K562 (cell line): ENCODE data around the gene RNFT2. TPM values are rescaled to one million over a fixed set of nuclear protein-coding genes. Genes with fewer than 3 reads are reported as not detected.

Experiments
- ATAC-seq: fragments of 200-7000 bp; cut with Tn5 transposase; 3 replicates; pipeline ENCODE4 v1.9.1; 2020; ENCODE audit warnings: moderate library complexity
- BruUV-seq: library from RNA; stranded (reverse); fragments of 400-500 nt; replicated peaks from 2 replicates; lab custom pipeline; 2021; lab: Mats Ljungman, UMichigan
- CTCF ChIA-PET: fragments of 300-600 bp; formaldehyde crosslinking; extraction: SDS; loops from one replicate; lab custom pipeline; 2021; ENCODE audit warnings: low intra/inter-chr PET ratio; lab: Yijun Ruan, JAX
- POLR2A ChIA-PET: fragments of 300-600, 350-650 bp; sonication (Branson Sonifier 250); formaldehyde crosslinking; extraction: SDS; loops from one replicate; lab custom pipeline; 2021; ENCODE audit warnings: antibody characterized with exemption, inconsistent platforms; lab: Yijun Ruan, JAX
- DNase-seq, 4 experiments: peaks; one replicate each; pipeline versions ENCODE4 v3.0.0 to v3.0.0-alpha.2; 2011 to 2018; ENCODE audit warnings: low spot score in 3 of 4, mixed read lengths in 3 of 4; ENCODE audit errors: extremely low read depth in 1 of 4
- FAIRE-seq: peaks from 2 replicates; lab custom pipeline; 2011; peaks lifted over from hg19 to GRCh38; lab: Jason Lieb, UNC
- H2AFZ ChIP-seq: 2 replicates; pipeline ENCODE4 v1.6.0; 2011; ENCODE audit warnings: low read depth, low read length, control low read depth, inconsistent platforms
- H3K27ac ChIP-seq: fragments of 200-600 bp; 3 replicates; pipeline ENCODE4 v1.8.0; 2011; ENCODE audit warnings: low read depth, mild to moderate bottlenecking, control low read depth, inconsistent platforms, low read length, moderate library complexity, mixed read lengths; ENCODE audit errors: extremely low read depth
- H3K27me3 ChIP-seq, 2 experiments: fragments of 300-600 bp in 1 of 2; 2 replicates in 1 of 2; 3 replicates in 1 of 2; pipeline versions ENCODE4 v1.6.0 to v1.8.0; 2011; ENCODE audit warnings: inconsistent platforms in 2 of 2, low read length in 2 of 2, mild to moderate bottlenecking in 1 of 2, mixed read lengths in 1 of 2, moderate library complexity in 1 of 2; ENCODE audit not compliant: control insufficient read depth in 2 of 2, insufficient read depth in 2 of 2
- H3K36me3 ChIP-seq: fragments of 300-600 bp; 3 replicates; pipeline ENCODE4 v1.8.0; 2011; ENCODE audit warnings: mild to moderate bottlenecking, low read length, inconsistent platforms; ENCODE audit not compliant: control insufficient read depth, insufficient read depth
- H3K4me1 ChIP-seq, 2 experiments: fragments of 200-600 bp in 1 of 2; replicated peaks in 1 of 2; 2 replicates in 1 of 2; 3 replicates in 1 of 2; pipeline versions ENCODE4 v1.5.1 to v1.8.0; 2011; ENCODE audit warnings: inconsistent platforms in 2 of 2, low read length in 2 of 2, mild to moderate bottlenecking in 1 of 2, mixed read lengths in 1 of 2, moderate library complexity in 1 of 2; ENCODE audit not compliant: control insufficient read depth in 2 of 2, insufficient read depth in 2 of 2
- H3K4me2 ChIP-seq: 2 replicates; pipeline ENCODE4 v1.6.1; 2011; ENCODE audit warnings: low read length, control low read depth, inconsistent platforms, mixed read lengths; ENCODE audit not compliant: insufficient read depth
- H3K4me3 ChIP-seq: fragments of 200-600 bp; sonication (generic), shearing (Covaris generic); 2 replicates; pipeline ENCODE4 v1.5.1; 2016; ENCODE audit warnings: control low read depth, inconsistent platforms
- H3K79me2 ChIP-seq: fragments of 200-600 bp; 3 replicates; pipeline ENCODE4 v1.8.0; 2011; ENCODE audit warnings: low read length, inconsistent platforms; ENCODE audit not compliant: control insufficient read depth, insufficient read depth
- H3K9ac ChIP-seq, 2 experiments: 2 replicates each; pipeline versions ENCODE4 v1.6.0 to v1.6.1; 2011; ENCODE audit warnings: low read depth in 2 of 2, low read length in 2 of 2, control low read depth in 1 of 2, inconsistent platforms in 1 of 2, mild to moderate bottlenecking in 1 of 2, mixed read lengths in 1 of 2; ENCODE audit not compliant: insufficient read depth in 1 of 2
- H3K9me1 ChIP-seq: one replicate; pipeline ENCODE4 v1.6.0; 2011; ENCODE audit warnings: inconsistent platforms, mild to moderate bottlenecking, low read length, moderate library complexity; ENCODE audit not compliant: control insufficient read depth, insufficient read depth
- H3K9me3 ChIP-seq: replicated peaks from 2 replicates; pipeline ENCODE4 v1.5.1; 2011; ENCODE audit warnings: low read depth, low read length, inconsistent platforms; ENCODE audit not compliant: control insufficient read depth, insufficient read depth
- H4K20me1 ChIP-seq: replicated peaks from 2 replicates; pipeline ENCODE4 v1.6.1; 2011; ENCODE audit warnings: low read length, inconsistent platforms, mixed read lengths; ENCODE audit not compliant: control insufficient read depth, insufficient read depth
- BHLHE40 ChIP-seq: IDR thresholded peaks from 2 replicates; pipeline ENCODE4 v1.6.1; 2011; ENCODE audit warnings: low read length, improper control_type of control experiment
- CREB3 ChIP-seq: fragments of 450-650 bp; conservative IDR thresholded peaks from 2 replicates; pipeline ENCODE4 v1.6.1; 2016; ENCODE audit warnings: missing genetic modification characterization, low read depth, mild to moderate bottlenecking, missing compliant biosample characterization, moderate library complexity
- ETV1 ChIP-seq: fragments of 450-650 bp; conservative IDR thresholded peaks from 2 replicates; pipeline ENCODE4 v1.6.1; 2016; ENCODE audit warnings: missing genetic modification characterization, control low read depth, low read depth, missing compliant biosample characterization
- GABPA ChIP-seq: fragments of 200-800 bp; sonication (Bioruptor generic); conservative IDR thresholded peaks from 2 replicates; pipeline ENCODE4 v1.6.1; 2016; ENCODE audit warnings: low read depth, missing genetic modification characterization, missing compliant biosample characterization
- L3MBTL2 ChIP-seq: fragments of 450-650 bp; IDR thresholded peaks from 2 replicates; pipeline ENCODE4 v1.6.1; 2016; ENCODE audit warnings: mild to moderate bottlenecking, moderate library complexity
- MYC ChIP-seq, 2 experiments: fragments of 250-450 bp in 1 of 2; sonication (Bioruptor Pico) in 1 of 2; IDR thresholded peaks; 2 replicates each; pipeline versions ENCODE4 v1.5.1 to v1.6.1; 2012 to 2021; ENCODE audit warnings: low read depth in 2 of 2, borderline replicate concordance in 1 of 2, improper control_type of control experiment in 1 of 2, low read length in 1 of 2, mild to moderate bottlenecking in 1 of 2, moderate library complexity in 1 of 2
- NONO ChIP-seq, 2 experiments: fragments of 200-400 bp in 1 of 2; fragments of 450-650 bp in 1 of 2; formaldehyde crosslinking in 1 of 2; IDR thresholded peaks; 2 replicates each; pipeline ENCODE4 v1.6.1; 2017; ENCODE audit warnings: low read depth in 2 of 2, mild to moderate bottlenecking in 2 of 2, moderate library complexity in 2 of 2, low read length in 1 of 2
- PHF8 ChIP-seq: fragments of 200-600 bp; sonication (generic); IDR thresholded peaks from 2 replicates; pipeline ENCODE4 v1.6.1; 2012; ENCODE audit warnings: mixed run types, mild to moderate bottlenecking, inconsistent platforms, low read length, moderate library complexity, borderline replicate concordance
- PRDM10 ChIP-seq: fragments of 450-650 bp; IDR thresholded peaks from 2 replicates; pipeline ENCODE4 v1.6.1; 2018; ENCODE audit not compliant: partially characterized antibody
- RB1 ChIP-seq: fragments of 450-650 bp; IDR thresholded peaks from 2 replicates; pipeline ENCODE4 v1.6.1; 2017; ENCODE audit warnings: low read depth, mild to moderate bottlenecking
- RUNX1 ChIP-seq: sonication (generic); IDR thresholded peaks from 2 replicates; pipeline ENCODE4 v1.6.1; 2016; ENCODE audit warnings: antibody characterized with exemption, low read depth
- SAFB ChIP-seq: fragments of 200-400 bp; formaldehyde crosslinking; IDR thresholded peaks from 2 replicates; pipeline ENCODE4 v1.6.1; 2017; ENCODE audit warnings: low read depth, low read length, borderline replicate concordance
- SUPT5H ChIP-seq: fragments of 450-650 bp; IDR thresholded peaks from 2 replicates; pipeline ENCODE4 v1.6.1; 2016
- TEAD1 ChIP-seq, 2 experiments: fragments of 450-650 bp in 1 of 2; sonication (generic) in 1 of 2; formaldehyde crosslinking; IDR thresholded peaks; 2 replicates each; pipeline versions ENCODE4 v1.4.0 to v1.8.0; 2020 to 2022; ENCODE audit warnings: mild to moderate bottlenecking in 2 of 2, missing genetic modification reagents in 1 of 2
- XRCC4 ChIP-seq: IDR thresholded peaks from one replicate; pipeline ENCODE4 v1.6.1; 2011; ENCODE audit not compliant: insufficient read depth, insufficient read length; ENCODE audit errors: extremely low read depth
- ZNF696 ChIP-seq: fragments of 250-450 bp; sonication (Bioruptor Pico); conservative IDR thresholded peaks from 2 replicates; pipeline ENCODE4 v1.4.0; 2020; ENCODE audit warnings: mild to moderate bottlenecking, moderate library complexity
- WGBS: fragments of 100-300 bp; shearing (Covaris generic); methylation state at CpG from one replicate; pipeline ENCODE4 v1.1.6; 2016; ENCODE audit warnings: low coverage, mixed read lengths; ENCODE audit not compliant: insufficient coverage; ENCODE audit errors: missing lambda C conversion rate; 5-methylcytosine and 5-hydroxymethylcytosine counted together
- in situ Hi-C: fragments of 300-500 bp; cut with MboI; formaldehyde crosslinking; loops from 4 replicates; pipeline ENCODE4 v1.15.0; 2018; ENCODE audit warnings: inconsistent platforms, mixed read lengths
- intact Hi-C: fragments of 100-400 bp; cut with micrococcal nuclease; formaldehyde crosslinking; loops from 2 replicates; pipeline ENCODE4 v1.14.2; 2022
- polyA plus RNA-seq, 8 experiments: library from polyadenylated mRNA; depleted of rRNA in 4 of 8; stranded (reverse) in 5 of 8; unstranded in 3 of 8; fragments of >200 nt; fragmentation: Nextera tagmentation in 2 of 8; fragmentation: Illumina TruSeq in 1 of 8; extraction: Ambion mirVana in 2 of 8; extraction: Trizol in 1 of 8; gene quantifications; 2 replicates each; pipeline versions ENCODE4 v1.2.1 to v1.2.3, GENCODE V29; 2011 to 2014; ENCODE audit warnings: inconsistent platforms in 1 of 8, missing spikeins in 1 of 8
- total RNA-seq, 7 experiments: library from RNA; depleted of rRNA in 6 of 7; stranded (reverse); fragments of >200 nt in 6 of 7; fragmentation: Illumina TruSeq in 2 of 7; extraction: Trizol in 2 of 7; gene quantifications; 2 replicates each; pipeline versions ENCODE4 v1.2.1 to v1.2.3, GENCODE V29; 2011 to 2021; ENCODE audit warnings: low replicate concordance in 1 of 7

The RNFT2 gene
- total and polyA plus RNA-seq, 9 of the 15 experiments (the other 6 are each of a cell fraction or from before 2014, with no cell fraction given): 3.6 to 26.3 (median 9.5) TPM

DNA sequence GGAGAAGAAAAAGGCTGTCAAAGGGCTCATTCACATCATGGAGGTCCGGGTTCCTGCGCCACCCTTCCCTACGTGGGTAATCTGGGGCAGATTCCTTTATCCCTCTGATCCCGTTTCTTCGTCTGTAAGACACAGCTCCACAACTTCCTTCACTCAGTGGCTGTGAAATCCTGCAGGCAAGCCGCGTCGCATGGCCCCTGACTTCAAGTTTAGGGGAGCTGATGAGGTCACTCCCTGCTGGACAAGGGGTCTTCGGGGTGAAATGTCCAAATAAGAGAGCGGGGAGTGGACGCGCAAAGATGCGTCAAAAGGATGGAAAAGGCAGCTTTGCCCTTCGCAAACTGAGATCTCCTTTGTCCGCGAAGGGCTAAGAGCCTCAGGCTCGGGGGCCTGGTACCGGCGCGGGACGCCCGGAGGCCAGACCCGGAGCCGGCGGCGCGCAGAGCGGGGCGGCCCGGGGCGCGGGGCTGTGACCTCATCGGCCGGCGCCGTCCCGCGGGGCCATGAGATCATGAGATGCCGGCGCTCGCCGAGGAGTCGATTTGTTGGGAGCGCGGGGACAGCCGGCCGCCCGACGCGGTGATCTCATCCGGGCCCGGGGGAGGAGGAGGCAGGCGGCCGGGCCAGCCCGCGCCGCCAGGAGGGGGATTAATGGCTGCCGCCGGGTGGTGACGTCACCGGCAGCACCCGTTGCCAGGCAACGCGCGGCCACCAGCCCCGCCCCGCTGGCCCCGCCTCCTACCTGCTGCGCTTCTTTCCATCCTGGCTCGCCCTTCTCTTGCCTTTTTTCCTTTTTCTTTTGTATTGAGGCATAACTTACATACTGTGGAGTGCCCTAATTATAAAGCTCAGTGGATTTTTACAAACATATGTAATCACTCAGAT is 81.1 kb downstream of the RNFT2 start:
- peak overlapping the region; percentile 90 to 95 for H3K9ac ChIP-seq
- no peaks in the 10 kb centered on the region for H3K9me1 ChIP-seq
- H3K79me2 ChIP-seq: peaks cover 11% of the 10 kb centered on the region
- no peaks in the 10 kb centered on the region for H3K36me3 ChIP-seq
- H2AFZ ChIP-seq: peak overlapping the region; percentile 97
- H3K27ac ChIP-seq: peak overlapping the region; percentile 96
- CTCF ChIA-PET: no interaction called here
- H3K4me2 ChIP-seq: peak overlapping the region; percentile 96
- DNase-seq (peak; percentile 93 to 99 (median 98)), ATAC-seq (peak; percentile 95), FAIRE-seq (peak; percentile 40)
- intact Hi-C loops: loop anchor here (2.0 kb wide), 1 partner anchor 100 kb away; no protein-coding TSS in a partner anchor
- H3K4me3 ChIP-seq: peak overlapping the region; percentile 77
- no peaks in the 10 kb centered on the region for H3K27me3 ChIP-seq
- POLR2A ChIA-PET: interaction anchor here (1.1 kb wide), 1 partner anchor 11 kb away, joined by 3 read pairs; no protein-coding TSS in a partner anchor
- BruUV-seq: TSS peak; percentile 87
- H3K9me3 ChIP-seq: no peaks in the 10 kb centered on the region
- WGBS: under 1% methylated on average over 59 of the region's 70 CpGs
- H3K4me1 ChIP-seq: peaks cover 6 to 10% of the 10 kb centered on the region in 2 experiments; a peak in 4 of 5 replicates
- in situ Hi-C loops: no loop called here
- H4K20me1 ChIP-seq: no peaks in the 10 kb centered on the region
- TF ChIP-seq L3MBTL2: peak; percentile 70
- TF ChIP-seq PHF8: peak; percentile 90; the same call in 1 of the 2 replicates
- no peak for TF ChIP-seq XRCC4
- TF ChIP-seq BHLHE40: peak; percentile 50; the same call in 1 of the 2 replicates
- TF ChIP-seq CREB3 (tag): peak; percentile 94
- peak; percentile 29 to 74; a peak in 1 of 4 replicates for TF ChIP-seq NONO (IDR thresholded peaks at IDR 0.05; ENCODE audit: low read depth in 2 of 2, low read length in 1 of 2)
- TF ChIP-seq PRDM10: peak; percentile 52
- TF ChIP-seq SAFB: no peak
- peak; percentile 58 for TF ChIP-seq GABPA
- peak in 1 of 2 experiments; percentile 48; a peak in 1 of 4 replicates for TF ChIP-seq TEAD1 (CRISPR knock-in tag; IDR thresholded peaks at IDR 0.05)
- TF ChIP-seq RUNX1: no peak
- peak; percentile 87 for TF ChIP-seq MYC (IDR thresholded peaks at IDR 0.05; ENCODE audit: low read depth, low read length)
- no peak for TF ChIP-seq MYC (CRISPR knock-in tag; IDR thresholded peaks at IDR 0.05; ENCODE audit: borderline replicate concordance, low read depth)
- TF ChIP-seq SUPT5H: peak; percentile 78
- no peak for TF ChIP-seq ZNF696 (CRISPR knock-in tag)
- peak; percentile 91 for TF ChIP-seq RB1
- TF ChIP-seq ETV1 (tag): no peak
